Ramos (cell line): Measurements from ENCODE around the gene KRT39.

Experiments used
- in situ Hi-C: fragments of 300-500 bp; cut with MboI; formaldehyde crosslinking; loops from one replicate; pipeline ENCODE4 v1.14.3; 2022; ENCODE audit warnings: low sequenced_read_pairs; ENCODE audit not compliant: unreplicated experiment

The KRT39 gene

DNA sequence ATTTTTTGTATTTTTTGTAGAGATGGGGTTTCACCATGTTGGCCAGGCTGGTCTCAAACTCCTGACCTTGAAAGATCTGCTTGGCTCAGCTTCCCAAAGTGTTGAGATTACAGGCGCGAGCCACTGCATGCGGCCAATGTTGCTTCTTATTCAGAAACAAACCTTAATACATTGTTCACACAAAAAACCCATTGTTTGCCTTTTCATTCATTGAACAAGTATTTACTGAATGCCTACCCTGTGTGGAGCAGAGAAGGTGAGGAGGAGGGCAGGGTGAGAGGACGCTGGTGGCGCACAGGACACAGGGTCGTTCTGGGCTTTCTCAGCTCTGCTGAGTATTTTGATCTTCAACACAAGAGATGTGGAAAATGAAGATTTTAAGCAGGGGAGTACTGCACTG is 21.3 kb downstream of the KRT39 start:
- in situ Hi-C loops, result loop anchor here (25.0 kb wide), 1 partner anchor 108 kb away; no protein-coding TSS in a partner anchor

DNA sequence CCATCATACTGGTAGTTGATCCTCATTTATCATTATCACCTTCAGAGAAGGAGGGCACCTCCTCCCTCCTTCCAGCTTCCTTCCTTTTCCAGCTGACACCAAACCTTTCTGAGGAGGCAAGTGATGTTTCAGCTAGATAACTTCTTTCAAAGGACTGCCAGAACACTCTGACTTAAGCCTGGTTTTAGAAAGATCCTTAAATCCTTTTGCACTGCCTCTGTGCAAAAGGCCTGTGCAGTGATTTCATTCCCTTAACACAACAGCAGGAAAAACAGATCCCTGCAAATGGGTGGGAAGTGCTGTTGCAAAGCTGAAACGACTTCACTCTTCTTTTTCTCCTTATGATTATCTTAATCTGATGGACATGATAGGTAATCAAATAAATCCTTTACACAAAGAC is 22.2 kb downstream of the KRT39 start:
- in situ Hi-C loops, result loop anchor here (25.0 kb wide), 1 partner anchor 107 kb away; no protein-coding TSS in a partner anchor

DNA sequence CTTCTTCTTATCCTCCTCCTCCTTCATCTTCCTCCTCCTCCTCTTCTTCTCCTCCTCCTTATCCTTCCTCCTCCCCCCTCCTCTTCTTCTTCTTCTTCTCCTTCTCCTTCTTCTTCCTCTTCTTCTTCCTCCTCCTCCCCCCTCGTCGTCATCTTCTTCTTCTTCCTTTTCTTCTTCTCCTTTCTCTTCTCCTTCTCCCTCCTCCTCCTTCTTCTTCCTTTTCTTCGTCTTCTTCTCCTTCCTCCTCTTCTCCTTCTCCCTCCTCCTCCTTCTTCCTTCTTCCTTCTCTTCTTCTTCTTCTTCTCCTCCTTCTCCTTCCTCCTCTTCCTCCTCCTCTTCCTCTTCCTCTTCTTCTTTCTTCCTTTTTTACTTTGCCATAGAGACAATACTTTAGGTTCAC is 24.2 kb downstream of the KRT39 start:
- in situ Hi-C loops, result loop anchor here (25.0 kb wide), 1 partner anchor 105 kb away; no protein-coding TSS in a partner anchor

DNA sequence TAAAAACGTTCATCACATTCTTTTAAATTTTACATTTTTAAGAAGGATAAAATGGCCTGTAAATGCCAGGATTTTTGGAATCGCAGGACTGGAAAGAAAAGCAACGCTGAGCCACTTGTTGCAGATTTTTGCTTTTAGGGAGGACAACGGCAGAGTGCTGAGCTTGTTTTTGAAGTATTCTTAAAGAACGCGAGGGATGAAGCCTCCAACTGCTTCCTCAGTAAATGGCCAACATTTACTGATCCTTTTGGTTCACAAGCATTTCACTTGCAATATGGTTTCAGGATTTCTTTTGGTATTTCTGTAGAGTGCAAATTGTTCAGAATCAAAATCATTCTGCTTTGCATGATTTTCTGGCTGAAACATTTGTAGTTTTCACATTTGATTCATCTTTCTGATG is 26.5 kb downstream of the KRT39 start:
- in situ Hi-C loops, result loop anchor here (25.0 kb wide), 1 partner anchor 103 kb away; no protein-coding TSS in a partner anchor

DNA sequence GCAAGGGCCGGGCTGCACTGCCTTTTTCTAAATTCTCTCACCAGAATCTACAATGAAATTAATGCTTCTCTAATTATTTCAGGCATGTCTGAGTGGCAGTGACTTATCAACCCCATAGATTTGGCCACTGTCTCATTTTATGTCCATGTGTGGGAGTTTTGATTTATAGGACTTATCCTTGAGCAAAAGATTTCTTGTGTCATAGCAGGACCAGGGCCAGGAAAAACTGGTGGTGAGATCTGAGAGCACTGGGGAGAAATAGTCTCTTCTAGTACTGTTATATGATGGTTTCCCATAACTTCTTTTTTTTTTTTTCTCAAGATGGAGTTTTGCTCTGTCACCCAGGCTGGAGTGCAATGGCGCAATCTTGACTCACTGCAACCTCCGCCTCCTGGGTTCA is 27.8 kb downstream of the KRT39 start:
- in situ Hi-C loops, result loop anchor here (25.0 kb wide), 1 partner anchor 102 kb away; no protein-coding TSS in a partner anchor

DNA sequence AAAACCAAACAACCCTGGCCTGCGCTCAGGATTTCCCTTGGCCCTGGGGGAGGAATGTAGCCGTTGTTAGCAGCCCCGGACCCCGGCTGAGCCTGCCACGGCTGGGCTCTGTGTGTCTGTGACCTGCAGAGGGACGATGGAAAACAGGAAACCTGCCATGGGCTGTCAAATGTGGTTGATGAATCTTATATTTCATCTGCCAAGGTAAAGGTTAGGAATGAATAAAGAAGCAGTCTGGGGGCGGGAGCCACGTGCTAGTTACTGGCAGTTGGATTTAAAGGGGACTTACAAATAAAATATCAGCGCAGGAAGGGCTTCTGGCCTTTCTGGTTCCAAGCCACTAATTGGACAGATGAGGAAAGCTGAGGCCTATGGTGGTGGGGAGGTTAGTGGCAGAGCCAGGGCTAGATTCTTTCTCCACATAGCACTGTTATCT is 29.3 kb downstream of the KRT39 start, which contains the start of gene KRT23:
KRT23 (minus strand) TSS at position 263 of the 436 bp plus-strand sequence. CDS start 1,043 bp downstream, outside the sequence.
- in situ Hi-C loops, result loop anchor here (25.0 kb wide), 1 partner anchor 100 kb away; no protein-coding TSS in a partner anchor

DNA sequence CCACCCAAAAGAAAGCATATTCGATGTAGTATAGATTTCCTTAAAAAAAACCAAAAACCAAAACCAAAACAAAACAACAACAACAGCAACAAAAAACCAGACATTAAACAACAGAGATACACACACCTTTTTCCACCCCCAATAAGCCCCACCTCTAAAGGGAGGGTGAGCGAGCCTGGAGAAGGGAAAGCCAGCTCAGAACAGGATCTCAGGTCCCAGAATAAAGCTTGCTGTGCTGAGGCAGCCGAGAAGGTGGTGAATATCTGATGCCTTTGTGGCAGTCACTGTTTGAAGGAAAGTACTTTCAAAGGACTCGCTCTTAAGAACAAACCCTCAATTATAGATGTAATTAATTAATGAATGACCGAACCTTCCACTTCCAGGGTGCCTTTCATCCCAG is 29.8 kb downstream of the KRT39 start:
- in situ Hi-C loops, result loop anchor here (25.0 kb wide), 1 partner anchor 100 kb away; no protein-coding TSS in a partner anchor

DNA sequence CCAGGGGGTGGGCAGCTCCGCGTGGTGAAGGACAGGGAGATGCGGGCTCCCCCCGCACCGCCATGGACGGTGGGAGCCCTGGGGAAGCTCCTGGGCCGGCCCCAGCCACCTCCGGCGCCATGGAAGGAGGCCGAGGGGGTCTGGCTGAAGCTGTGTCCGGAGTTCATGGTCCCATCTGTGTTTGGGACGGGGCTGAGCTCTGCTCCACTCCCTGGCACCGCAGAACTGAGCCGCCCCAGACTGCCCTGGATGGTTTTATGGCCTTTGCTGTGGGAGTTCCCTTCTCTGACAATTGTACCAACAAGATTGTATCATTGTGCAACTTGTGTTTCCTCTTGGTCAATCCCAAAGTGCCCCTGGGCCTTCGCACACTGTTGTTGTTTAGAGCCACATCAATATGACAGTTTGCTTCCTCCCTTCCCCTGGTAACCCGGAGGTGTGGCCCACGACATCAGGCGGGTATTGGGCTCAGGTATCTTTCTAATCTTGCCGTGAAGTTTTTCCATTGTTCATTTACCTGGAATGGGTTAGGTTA is 30.2 kb downstream of the KRT39 start:
- in situ Hi-C loops, result loop anchor here (25.0 kb wide), 1 partner anchor 99 kb away; no protein-coding TSS in a partner anchor

DNA sequence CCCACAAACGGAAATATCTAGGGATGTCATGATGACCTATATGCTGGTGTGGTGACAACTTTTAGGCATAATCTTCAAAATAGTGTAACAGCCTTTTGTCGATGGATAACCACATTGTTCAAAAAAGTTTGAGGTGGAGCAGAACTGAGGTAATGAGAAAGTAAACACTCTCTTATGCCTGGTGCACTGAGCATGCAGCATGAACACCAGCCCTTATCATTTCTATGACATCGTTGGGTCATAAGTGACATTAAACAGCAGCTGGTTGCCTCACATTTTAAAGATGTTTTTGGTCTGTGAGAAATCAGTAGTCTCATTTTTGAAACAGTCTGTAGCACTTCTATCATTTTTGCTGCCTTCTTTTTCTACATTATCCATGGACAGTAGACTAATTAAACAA is 31.1 kb downstream of the KRT39 start:
- in situ Hi-C loops, result loop anchor here (25.0 kb wide), 1 partner anchor 98 kb away; no protein-coding TSS in a partner anchor

DNA sequence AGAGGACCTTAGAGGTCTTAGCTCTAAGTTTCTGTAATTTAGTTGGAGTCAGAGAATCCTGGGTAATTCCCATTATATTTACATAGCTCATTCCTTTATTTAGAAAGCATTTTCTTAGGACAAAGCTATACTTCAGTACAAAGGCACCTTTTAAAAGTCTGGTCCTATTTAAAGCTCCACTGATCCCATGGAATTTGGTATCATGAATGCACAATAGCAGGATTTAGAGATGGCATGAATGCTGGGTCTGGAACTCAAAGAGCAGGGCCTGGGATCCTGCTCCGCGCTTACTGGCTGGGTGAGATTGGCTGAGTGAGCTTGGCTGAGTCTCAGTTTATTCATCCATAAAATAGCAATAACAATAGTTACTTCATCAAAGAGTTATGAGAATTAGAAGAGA is 34.1 kb downstream of the KRT39 start:
- in situ Hi-C loops, result loop anchor here (25.0 kb wide), 1 partner anchor 95 kb away; no protein-coding TSS in a partner anchor

DNA sequence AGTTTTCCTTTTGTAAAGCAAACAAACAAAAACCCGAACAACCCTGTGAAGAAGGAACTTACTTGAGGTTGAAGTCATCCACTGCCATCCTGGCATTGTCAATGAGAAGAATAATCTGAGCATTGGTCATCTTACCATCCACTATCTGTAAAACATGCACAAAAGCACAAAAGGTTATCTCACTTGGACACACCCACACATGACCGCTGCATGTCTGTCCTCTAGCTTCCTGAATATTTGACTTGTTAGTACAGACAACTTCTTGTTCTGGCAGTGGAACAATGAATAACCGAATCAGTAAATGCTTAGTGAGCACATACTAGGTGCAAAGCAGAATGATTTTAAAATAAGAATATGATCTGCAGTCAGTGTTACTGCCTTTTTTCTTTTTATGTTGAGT is 35.4 kb downstream of the KRT39 start:
- in situ Hi-C loops, result loop anchor here (25.0 kb wide), 1 partner anchor 94 kb away; no protein-coding TSS in a partner anchor

DNA sequence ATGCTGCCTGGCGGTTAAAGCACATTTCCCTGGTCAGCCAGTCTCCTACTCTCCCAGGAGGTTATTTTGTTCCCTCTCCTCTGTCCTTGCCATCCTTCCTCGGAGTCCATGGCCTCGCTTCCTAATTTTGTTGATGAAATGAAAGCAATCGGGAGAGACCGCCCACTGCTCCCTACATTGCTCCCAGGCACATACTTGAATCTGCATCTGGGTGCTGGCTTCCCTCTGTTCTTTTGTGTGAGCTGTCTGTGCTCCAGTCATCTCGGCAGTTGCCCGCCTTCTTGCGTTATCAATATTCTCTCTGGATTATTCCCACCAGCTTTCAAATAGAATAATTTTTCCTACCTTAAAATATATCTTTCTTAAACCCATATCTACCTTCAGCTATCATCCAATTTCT is 40.4 kb downstream of the KRT39 start:
- in situ Hi-C loops, result loop anchor here (25.0 kb wide), 1 partner anchor 89 kb away; no protein-coding TSS in a partner anchor

DNA sequence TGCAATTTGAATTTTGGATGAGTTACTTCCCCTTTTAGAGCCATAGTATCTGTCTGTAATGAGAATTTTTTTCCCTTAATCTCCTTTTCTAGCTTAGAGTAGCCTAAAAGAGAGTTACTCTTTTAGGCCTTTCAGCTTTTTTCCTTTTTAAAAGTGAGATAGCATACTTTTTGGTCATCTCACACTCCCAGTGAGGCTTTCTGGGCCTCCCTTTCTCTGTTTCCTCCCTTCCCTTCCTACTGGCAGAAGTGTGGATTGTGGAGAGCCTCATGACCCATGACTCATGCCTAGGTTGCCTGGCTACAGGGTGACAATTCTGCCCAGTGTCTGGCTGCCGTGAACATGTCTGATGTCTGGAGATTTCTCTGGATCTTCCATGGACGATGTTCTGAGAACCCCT is 44.5 kb downstream of the KRT39 start:
- in situ Hi-C loops, result no loop called here

DNA sequence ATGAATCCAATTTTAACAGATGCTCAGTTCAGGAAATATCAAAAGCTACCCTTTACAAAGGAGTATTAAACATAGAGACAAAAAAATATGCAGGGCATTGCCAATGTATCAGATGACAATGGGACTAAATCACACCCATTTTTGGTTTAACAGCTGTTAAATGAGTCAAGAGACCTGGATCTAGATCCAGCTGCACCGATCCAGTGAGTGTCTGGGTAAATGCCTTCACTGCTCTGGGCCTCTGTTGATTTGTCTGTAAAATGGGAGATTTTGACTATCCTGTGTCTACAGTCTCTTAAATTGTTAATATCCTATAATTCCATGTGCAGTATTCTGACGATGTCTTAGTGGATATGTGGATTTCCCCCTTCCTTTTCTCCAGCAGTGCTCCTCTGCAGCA is 45.7 kb downstream of the KRT39 start:
- in situ Hi-C loops, result no loop called here

DNA sequence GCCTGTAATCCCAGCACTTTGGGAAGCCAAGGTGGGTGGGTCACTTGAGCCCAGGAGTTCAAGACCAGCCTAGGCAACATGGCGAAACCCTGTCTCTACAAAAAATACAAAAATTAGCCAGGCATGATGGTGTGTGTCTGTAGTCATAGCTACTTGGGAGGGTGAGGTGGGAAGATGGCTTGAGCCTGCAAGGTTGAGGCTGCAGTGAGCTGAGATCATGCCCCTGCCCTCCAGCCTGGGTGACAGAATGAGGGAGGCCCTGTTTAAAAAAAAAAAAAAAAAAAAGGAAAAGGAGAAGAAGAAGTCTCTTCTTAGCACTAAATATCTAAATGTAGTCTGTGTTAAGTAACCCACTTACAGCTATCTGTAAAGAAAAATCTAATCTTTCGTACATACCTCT is 49.6 kb downstream of the KRT39 start:
- in situ Hi-C loops, result loop anchor here (10.0 kb wide), 1 partner anchor 738 kb away; no protein-coding TSS in a partner anchor

DNA sequence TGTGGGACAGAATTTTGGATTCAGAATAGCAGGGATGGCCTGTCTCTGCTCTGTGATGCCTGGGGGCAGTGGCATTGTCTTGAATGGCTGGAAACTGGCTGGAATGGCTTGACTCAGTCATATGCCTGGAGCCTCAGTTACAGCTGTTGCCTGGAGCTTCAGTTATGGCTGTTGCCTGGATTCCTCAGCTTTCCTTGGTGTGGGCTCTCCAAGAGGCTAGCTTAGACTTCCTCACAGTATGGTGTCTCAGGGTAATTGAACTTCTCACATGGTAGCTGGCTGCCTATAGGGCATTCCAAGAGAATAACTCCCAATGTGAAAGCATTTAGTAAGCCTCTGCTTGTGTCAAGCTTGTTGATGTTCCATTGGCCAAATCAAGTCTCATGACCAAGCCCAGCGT is 50.4 kb downstream of the KRT39 start:
- in situ Hi-C loops, result loop anchor here (10.0 kb wide), 1 partner anchor 738 kb away; no protein-coding TSS in a partner anchor

DNA sequence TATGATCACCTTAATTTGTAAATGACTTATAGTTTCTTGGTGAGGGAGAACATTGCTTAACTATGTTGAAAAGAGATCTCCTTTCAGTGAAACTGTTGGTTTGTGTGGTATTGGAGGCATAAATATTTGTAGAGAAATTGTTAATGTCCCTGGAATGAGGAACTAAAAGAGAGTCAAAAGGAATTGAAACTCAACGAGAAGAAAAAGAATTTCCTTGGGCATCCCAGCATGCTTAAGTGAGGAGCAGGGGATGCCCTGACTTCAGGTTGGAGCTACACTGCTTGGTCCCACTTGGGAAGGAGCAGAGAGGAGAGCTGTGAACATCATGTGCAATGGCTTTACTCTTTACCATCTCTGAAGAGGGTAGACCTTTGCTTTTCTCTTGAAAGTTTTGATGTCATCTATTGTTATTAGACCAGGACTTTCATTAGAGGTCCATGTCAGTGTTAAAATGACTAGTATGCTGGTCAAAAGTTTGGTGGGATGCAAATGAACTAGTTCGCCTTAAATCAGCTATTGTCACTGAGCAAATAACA is 51.0 kb downstream of the KRT39 start:
- in situ Hi-C loops, result loop anchor here (10.0 kb wide), 1 partner anchor 739 kb away; no protein-coding TSS in a partner anchor

DNA sequence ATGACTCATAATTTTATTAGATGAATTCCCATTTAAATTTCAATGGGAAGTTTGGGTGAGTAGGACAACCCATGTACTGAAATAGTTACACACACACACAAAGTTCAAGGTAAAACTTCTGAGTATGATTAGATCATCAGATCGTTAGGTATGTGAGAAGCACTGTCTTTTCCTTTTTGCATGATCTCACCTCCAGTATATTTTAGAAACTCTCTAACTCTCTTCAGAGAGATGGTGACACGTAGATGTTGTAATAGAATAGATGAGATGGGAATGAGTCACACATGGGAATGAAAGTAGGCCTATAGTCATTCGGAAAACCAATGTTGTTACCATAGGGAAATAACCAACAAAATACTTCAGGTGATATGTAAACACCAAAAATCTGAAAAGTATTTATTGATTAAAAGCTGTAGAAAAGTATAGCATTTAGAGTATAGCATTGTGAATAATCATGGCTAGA is 51.5 kb downstream of the KRT39 start:
- in situ Hi-C loops, result loop anchor here (10.0 kb wide), 1 partner anchor 740 kb away; no protein-coding TSS in a partner anchor

DNA sequence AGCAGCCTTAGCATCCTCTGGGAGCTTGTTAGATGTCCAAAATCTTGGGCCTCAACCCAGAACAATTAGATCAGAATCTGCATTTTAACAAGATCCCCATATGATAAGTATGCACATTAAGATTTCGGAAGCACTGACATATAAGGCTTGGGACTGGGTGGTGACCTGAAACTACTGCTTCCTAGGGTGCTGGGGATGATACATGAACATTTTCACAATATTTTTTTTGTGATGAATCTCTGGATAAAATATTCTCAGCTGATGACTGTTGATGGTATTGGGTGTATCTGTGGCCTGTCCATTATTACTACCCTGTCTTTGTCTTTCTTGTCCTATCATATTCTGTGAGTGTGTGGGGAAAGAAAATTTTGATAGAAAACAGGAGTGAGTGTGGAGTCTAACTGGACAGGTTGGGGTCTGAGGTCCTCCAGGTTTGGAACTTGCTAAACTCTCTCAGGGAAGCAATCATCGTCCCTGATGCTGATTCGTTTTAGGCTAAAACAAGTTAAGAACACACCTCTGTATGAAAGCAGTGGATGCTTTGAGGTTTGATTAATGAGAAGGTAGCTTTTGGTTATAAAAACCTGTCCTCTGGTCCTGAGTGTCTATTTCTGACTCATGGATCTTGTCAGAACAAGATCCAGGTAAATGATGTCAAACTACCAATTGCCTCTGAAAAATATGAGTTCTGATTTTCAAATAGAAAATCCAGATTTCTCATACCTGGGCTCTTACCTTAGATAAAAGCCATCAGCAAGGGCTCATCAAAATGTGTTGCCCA is 52.5 kb downstream of the KRT39 start:
- in situ Hi-C loops, result loop anchor here (10.0 kb wide), 1 partner anchor 741 kb away; no protein-coding TSS in a partner anchor
